GM21737 (cell line): ENCODE measurements around the gene PROCR.
"Not testable (repeated sequence)": the region's sequence is repeated elsewhere in the genome, so short reads cannot be mapped to it uniquely, and the experiment has no call there.

Experiments used
- ATAC-seq: cut with Tn5 transposase; IDR thresholded peaks from one replicate; pipeline ENCODE4 v1.9.1; 2021; ENCODE audit warnings: mild to moderate bottlenecking, moderate library complexity; ENCODE audit not compliant: unreplicated experiment

PROCR gene

DNA sequence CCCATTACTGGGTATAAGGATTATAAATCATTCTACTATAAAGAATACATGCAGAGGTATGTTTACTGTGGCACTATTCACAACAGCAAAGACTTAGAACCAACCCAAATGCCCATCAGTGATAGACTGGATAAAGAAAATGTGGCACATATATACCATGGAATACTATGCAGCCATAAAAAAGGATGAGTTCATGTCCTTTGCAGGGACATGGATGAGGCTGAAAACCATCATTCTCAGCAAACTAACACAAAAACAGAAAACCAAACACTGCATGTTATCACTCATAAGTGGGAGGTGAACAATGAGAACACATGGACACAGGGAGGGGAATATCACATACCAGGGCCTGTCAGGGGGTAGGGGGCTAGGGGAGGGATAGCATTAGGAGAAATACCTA, 7.3 kb upstream of the PROCR start:
- ATAC-seq: not testable (repeated sequence)

DNA sequence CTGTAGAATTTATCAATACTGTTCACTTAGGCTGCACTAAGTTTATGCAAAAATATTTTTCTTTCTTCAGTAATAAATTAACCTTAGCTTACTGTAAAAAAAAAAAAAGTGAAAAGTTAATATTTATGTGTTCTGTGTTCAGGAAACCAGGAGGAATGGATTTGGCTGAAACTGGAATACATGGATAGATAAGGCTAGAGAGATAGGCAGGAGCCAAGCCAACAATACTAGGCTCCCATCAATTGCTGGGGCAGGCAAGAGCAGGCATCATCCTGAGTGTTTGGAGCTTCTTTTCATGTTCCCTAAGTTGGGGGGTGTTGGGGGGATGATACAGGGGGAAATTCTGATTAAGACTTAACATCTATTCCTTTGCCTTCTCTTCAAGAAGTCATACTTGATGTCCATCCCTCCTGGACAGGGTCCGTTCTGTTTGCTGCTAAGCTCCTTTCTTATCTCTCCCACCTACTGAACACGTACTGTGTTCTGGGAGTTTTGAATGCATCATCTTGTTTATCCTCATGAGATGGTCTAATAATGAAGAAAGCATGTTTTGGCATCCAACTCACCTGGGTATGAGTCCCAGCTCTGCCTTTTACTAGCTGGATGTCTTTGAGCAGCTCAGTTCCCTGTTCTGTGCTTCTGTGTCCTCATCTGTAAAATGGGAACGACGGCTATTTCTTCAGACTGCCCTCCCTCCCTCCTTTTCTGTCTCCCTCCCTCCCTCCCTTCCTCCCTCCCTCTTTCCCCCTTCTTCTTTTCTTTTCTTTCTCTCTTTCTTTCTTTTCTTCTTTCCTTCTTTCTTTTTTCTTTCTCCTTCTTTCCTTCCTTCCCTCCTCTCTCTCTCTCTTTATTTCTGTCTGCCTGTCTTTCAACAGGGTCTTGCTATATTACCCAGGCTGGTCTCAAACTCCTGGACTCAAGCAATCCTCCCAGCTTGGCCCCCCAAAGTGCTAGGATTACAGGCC, 6.4 kb upstream of the PROCR start:
- ATAC-seq: no peak

- ATAC-seq: no peak
Observed at GRCh38 chr20:35166242-35166830, 5.5 kb upstream of the PROCR start.

DNA sequence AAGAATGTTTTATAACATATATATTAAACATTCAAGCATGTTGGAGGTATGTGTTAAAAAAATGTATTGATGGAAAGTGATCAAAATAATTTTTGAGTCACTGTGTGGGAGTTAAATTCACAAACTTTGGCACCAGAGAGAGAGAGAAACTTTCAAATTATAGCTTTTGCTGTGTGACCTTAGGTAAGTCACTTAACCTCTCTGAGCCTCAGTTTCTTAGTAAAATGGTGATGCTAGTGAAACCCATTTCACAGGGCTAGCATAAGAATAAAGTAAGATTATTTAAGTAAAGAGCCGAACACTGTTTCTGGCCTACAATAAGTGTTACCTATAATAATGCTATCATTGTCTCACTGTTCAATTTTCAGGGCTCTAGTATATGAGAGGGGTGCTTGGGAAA, 4.1 kb upstream of the PROCR start:
- no peak for ATAC-seq

DNA sequence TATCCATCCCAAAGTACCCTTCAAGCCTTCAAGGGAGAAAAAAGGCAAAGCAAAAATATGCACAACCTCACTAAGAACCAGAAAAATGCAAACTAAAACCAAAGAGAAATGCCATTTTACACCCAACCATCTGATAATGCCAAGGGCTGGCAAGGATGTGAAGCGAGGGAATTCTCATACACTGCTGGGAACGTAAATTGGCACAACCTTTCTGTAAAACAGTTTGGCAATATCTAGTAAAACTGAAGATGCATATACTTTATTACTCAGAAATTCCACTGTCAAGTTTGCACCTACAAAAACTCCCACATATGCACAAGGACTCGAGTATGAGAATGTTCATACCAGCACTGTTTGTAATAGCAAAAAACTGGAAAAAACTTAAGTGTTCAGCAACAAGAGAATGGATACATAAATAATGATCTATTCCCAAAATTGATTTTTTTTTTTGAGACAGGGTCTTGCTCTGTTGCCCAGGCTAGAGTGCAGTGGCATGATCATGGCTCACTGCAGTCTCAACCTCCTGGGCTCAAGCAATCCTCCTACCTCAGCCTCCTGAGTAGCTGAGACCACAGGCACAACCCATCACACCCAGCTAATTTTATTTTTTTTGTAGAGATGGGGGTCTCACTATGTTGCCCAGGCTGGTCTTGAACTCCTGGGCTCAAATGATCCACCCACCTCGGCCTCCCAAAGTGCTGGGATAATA, 3.0 kb upstream of the PROCR start:
- not testable (repeated sequence) for ATAC-seq

GRCh38 chr20:35171438-35171752, 477 bp upstream of the PROCR start:
- ATAC-seq: no peak

DNA sequence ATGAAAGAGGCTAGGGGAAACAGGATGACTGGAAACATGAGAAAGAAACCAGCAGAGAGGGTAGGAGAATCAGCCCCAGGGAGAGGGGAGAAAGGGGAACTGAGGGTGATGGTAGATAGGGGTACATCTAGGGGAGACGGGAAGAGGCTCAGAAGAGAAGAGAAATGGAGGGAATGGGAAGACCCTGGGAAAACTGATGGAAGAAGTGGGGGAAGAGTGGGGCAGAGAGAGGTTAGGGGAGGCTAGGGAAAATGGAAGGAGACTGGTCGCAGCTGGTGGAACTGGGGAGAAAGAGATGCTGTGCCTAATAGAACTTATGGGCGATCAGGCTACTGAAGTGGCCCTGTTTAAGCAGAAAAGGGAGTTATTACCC, 548 bp downstream of the PROCR start:
- ATAC-seq: no peak

DNA sequence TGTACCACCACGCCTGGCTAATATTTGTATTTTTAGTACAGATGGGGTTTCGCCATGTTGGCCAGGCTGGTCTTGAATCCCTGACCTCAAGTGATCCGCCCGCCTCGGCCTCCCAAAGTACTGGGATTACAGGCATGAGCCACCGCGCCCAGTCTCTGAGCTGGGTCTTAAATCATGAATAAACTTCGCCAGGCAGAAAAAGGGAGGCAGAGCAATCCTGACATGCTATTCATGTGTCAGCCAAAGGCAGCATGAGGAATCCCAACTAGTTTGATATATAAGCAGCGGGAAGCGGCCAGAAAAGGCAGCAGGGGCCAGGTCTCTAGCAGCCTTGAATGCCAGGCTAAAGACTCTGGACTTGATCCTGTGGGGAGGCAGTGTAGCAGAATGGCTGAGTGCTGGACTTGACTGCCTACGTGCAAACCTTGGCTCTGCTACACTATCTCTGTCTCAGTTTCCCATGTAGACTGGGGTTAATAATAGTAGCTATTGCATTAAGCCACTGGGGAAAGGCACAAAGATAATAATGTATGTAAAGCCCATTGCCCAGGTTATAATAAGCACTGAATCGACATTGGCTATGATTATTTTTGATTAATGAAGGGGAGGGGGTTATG, 1.8 kb downstream of the PROCR start:
- ATAC-seq: no peak

DNA sequence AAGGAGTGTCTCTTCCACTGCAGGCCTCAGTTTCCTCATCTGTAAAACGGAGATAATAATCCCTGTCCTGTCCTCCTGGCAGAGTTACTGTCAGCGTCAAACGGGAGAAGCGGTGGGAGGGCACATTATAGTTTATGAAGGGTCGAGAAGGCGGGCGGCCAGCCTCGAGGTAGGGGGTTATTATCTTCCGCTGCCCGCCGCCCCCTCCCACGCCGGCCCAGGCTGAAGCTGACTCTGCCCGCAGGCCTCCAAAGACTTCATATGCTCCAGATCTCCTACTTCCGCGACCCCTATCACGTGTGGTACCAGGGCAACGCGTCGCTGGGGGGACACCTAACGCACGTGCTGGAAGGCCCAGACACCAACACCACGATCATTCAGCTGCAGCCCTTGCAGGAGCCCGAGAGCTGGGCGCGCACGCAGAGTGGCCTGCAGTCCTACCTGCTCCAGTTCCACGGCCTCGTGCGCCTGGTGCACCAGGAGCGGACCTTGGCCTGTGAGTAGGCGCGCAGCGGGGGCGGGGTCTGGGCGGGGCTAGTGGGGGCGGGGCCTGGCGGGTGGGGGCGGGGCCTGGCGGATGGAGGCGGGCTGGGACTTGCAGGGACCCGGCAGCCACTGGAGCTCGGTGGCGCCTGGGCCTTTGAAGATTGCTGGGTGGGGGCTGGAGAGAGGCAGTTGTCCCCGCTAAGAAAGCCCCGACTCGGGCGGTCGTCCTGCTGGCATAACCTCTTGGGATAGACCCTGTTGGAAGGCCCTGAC, 2.8 kb downstream of the PROCR start:
- ATAC-seq: no peak

DNA sequence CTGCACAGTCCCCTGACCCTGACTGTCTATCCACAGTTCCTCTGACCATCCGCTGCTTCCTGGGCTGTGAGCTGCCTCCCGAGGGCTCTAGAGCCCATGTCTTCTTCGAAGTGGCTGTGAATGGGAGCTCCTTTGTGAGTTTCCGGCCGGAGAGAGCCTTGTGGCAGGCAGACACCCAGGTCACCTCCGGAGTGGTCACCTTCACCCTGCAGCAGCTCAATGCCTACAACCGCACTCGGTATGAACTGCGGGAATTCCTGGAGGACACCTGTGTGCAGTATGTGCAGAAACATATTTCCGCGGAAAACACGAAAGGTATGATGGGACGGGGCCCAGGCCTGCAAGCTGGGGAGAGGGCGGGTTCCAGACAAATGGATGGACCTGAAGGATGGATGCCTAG, 4.3 kb downstream of the PROCR start:
- ATAC-seq: no peak

GRCh38 chr20:35179292-35180212, 7.7 kb downstream of the PROCR start:
- ATAC-seq: no peak

DNA sequence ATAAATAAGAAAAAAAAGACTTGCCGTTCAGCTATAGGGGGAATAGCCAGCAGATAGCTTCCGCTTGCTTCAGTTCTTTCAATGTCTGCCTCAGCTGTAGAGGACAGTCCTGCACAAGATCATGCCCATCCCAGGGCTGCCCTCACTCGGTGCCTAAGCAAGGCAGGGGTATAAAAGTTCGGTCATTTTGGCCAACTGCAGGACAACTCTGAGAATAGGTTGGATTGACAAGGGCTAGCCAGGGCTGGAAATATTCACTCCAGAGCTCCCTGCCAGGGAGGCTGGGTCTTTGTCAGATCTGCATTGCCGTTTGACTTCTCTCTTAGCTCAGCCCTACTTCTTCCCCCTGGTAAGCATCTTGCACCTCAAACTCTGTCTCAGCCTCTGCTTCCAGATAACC, 8.4 kb downstream of the PROCR start:
- ATAC-seq: no peak

- no peak for ATAC-seq
Observed at GRCh38 chr20:35181731-35182130, 9.9 kb downstream of the PROCR start.

GRCh38 chr20:35186691-35187289, 14.9 kb downstream of the PROCR start:
- ATAC-seq: not testable (repeated sequence)

- ATAC-seq: no peak
Observed at GRCh38 chr20:35187584-35188190, 15.8 kb downstream of the PROCR start.

DNA sequence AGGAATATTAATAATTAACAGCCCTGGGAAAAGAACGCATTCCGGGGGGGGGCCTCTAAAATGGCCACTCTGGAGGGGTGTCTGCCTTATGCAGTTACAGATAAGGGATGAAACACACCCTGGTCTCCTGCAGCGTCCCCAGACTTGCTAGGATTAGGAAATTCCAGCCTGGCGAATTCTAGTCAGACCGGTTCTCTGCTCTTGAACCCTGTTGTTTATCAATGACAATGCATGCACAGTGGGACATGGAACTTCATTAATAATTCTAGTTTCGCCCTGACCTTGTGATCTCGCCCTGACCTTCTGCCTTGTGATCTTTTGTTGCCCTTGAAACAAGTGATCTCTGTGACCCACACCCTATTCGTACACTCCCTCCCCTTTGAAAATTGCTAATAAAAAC, 17.4 kb downstream of the PROCR start:
- not testable (repeated sequence) for ATAC-seq

GRCh38 chr20:35190556-35190955, 18.7 kb downstream of the PROCR start:
- ATAC-seq: no peak

GRCh38 chr20:35191419-35192117, 19.7 kb downstream of the PROCR start:
- no peak for ATAC-seq
